HG03159 (cell line): ENCODE measurements around the gene OLFML2A.
A peak's percentile ranks its signal among the peaks of the same experiment; 100 is the strongest.
"Not testable (repeated sequence)": the region's sequence is repeated elsewhere in the genome, so short reads cannot be mapped to it uniquely, and the experiment has no call there.

Experiments used
- ATAC-seq: cut with Tn5 transposase; IDR thresholded peaks from one replicate; pipeline ENCODE4 v1.9.1; 2021; ENCODE audit warnings: mild to moderate bottlenecking, moderate library complexity; ENCODE audit not compliant: unreplicated experiment

The OLFML2A gene

GRCh38 chr9:124760719-124761118 lies 16.2 kb upstream of the OLFML2A start:
- ATAC-seq, result no peak

DNA sequence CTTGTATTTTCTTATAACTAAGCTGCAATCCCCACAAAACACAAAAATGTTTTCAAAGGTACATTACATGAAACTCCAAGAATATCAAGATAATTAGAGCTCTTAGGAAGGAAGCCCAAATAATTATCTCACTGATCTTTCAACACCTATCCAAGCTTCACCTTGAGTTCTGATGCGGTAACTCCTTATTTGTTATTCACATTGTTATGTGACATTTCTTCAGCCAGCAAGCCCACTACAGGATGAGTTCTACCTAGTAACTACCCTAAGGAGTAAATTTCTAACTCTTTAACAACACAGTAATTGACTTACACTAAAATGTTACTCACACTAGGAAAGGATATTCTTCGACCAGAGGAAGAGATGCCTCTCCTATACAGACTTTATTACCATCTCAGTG lies 15.7 kb upstream of the OLFML2A start:
- no peak for ATAC-seq

DNA sequence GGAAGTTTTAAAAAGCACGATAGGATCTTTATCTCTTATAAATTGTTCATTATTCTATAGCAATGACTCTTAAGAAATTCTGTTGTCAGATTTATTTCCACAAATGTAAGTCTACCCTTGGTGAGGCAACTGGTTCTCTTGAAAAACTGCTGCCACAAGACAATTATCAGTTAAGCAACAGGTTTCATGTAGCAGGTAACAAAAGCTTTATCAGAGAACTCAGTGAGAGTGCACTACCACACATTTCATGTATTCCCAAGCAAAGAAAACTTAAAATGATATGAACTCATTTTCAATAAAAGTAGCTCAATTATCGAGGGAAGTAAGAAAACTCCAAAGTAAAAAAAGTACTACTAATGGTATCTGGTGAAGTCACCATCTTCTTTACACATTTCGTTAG lies 15.2 kb upstream of the OLFML2A start:
- no peak for ATAC-seq

GRCh38 chr9:124762633-124763032 lies 14.3 kb upstream of the OLFML2A start:
- no peak for ATAC-seq

DNA sequence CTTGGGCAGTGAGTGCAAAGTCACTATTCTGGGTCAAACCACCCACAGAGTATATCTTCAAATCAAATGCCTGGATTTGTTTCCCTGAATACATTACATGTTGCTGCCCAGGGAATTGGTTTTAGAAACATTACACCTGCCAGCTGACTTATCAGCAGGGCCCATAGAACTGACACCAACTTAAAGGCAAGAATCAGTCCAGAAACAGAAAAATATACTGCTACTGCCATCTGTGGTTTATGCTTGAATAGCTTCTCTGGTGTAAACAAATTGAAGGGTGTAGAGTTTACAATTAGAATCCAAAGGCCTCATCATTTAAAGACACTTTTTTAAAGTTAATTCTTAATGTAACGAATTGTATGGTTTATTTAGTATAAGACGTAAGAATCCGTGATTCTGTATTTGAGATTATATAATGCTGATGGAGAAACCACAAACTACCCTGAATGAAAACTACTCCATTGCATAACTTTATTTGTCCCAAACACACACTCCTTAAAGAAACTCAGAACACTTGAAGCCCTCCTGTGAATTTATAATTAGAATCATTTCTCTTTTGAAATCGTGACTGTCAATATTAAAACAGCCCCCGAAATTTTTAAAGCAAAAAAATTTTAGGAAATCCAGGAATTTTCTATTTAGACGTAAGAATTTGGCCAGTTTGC lies 12.0 kb upstream of the OLFML2A start:
- no peak for ATAC-seq

DNA sequence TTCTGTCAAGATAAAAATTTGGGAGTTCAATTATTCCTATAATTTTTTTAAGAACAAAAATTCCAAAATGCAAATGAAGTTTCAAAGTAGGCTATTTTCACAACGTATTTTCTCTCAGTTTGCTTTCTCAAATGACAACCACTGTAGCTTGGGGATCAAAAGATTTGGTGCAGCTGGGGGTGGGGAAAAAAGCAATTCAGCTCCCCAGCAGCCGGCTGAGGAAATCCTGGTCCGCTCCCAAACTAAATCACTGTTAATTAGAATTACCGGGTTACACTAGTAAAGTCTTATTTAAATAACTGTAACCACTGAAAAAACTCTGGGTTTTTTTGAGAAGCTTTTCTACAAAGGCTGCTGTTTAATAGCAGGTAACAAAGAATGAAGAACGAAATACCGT lies 11.5 kb upstream of the OLFML2A start:
- no peak for ATAC-seq

GRCh38 chr9:124766326-124766725 lies 10.6 kb upstream of the OLFML2A start:
- no peak for ATAC-seq

DNA sequence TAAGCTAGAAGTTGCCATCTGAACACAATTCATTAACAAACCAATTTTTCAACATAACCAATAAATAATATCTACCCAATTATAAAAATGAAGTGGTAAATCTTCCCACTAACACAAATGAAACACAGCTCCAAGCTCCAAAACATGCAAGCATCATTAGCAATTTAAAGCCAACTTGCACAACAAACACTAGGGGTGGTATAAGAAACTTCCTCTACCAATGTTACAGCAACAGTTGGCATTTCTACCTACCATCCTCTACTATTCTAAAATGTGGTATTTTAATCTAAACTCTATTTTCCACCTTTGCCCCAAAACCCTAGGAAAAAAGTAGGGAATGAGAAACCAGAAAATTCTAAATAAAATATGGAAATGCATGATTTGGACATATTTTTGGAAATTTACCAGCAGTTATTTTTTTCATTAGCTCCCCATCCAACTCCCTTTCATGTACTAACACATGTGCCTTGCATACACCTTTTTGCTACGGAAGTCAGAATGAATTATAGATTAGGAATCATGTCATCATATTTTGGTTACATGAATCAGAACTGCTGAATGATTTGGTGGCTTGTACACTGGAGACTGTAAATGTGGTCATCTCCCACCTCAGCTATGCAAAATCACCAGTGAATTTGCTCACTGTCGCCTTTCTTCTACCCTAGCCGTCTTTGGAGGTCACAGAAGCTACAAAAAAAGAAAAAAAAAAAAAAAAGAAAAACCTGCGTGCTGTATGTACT lies 9.9 kb upstream of the OLFML2A start:
- ATAC-seq, result no peak

GRCh38 chr9:124767821-124768220 lies 9.1 kb upstream of the OLFML2A start:
- no peak for ATAC-seq

- ATAC-seq, result no peak
Observed at GRCh38 chr9:124768334-124768733, 8.6 kb upstream of the OLFML2A start.

DNA sequence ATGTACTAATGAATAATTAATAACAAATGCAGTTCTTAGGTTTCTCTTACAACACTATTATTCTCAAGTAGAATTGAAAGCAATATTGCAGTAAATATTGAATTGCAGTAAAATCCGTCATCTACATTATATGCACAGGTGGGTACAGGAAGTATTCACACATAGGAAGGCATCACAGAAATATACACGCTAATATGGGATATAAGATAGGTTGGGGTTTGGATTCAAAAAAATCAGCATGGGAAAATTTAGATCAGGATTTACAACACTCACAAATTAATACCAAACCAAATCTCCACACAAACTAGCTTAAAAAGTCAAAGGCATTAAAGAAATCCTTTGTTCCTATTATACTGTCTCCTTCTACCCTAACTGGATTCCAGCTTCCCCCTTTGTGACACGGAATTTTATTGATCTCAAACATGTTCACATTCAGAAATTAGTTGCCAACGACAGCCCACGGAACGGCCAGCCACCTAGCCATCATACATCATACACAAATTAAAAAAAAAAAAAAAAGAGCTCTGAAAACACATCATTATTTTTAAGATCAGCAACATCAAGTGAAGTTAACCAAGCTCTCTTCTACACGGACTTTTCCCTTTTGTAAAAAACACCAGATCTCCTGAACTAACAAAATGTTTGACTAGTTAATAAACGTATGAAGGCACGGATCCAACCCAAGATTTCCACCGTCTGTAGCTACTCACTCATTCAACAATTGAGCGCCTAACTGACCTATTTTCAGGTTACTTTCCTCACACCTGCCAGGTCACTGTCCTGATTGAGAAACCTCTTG lies 8.0 kb upstream of the OLFML2A start:
- no peak for ATAC-seq

DNA sequence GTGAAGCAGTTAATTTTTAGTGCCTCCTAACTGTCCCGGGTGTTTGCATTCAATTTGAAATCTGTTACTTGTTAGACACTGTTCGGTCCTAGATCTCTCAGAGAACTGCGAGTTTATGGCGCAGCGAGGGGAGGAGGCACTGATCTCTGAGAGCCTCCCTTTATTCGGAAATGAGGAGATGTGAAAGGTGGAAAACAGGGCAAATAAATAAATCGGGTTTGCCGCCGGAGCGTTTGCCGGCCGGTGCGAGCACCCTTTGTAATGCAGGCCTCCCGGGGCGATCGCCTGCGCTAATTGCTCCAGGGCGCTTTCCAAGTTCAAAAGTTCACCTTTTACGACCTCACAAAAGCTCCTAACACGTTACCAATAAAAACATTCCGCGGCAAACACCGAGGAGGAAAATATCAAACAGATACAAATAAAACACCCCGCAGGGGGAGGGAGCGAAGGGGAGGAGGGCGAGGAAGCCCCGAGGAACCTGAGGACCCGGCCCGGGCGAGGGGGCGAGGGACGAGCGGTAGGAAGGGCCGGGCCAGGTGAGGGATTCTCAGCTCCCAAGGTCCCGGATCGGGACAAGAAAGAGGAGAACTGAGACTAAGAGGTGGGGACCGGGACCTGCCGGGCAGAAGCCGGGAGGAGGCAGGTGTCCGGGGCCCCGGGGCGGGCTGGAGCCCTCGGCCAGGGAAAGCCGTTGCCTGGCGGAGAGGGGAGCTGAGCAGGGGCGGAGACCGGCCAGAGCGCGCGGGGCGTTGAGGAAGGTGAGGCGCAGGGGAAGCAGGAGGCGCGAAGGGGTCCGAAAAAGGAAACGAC lies 7.2 kb upstream of the OLFML2A start:
- no peak for ATAC-seq

DNA sequence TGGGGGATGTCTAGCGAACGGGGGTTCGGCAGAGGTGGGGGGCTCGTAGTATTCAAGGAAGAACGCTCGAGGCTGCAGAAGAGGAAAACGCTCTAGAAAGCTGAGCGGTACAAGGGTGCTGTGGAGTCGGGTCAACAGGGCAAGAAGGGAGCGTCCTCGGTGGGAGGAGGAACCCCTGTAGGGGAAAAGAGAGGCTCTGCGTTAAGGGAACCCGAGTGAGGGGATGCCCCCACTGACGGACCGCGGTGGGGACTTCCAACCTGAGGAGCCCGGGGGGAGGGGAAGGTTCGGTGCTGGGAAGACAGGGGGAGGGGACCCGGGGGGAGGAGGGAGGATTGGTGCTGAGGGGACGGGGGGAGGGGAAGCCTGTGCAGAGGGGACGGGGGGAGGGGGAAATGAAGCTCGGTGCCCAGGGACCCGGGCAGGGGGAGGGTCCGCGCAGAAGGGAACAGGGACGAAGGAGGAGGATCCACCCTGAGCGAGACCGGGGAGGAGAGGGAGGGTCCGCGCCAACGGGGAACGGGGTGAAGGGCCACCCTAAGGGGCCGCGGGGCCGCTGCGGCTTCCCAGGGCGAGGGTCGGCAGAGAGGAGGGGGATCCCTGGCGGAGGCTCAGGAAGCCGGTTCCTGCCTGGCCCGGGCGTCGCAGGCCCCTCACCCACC lies 6.4 kb upstream of the OLFML2A start:
- ATAC-seq, result no peak

DNA sequence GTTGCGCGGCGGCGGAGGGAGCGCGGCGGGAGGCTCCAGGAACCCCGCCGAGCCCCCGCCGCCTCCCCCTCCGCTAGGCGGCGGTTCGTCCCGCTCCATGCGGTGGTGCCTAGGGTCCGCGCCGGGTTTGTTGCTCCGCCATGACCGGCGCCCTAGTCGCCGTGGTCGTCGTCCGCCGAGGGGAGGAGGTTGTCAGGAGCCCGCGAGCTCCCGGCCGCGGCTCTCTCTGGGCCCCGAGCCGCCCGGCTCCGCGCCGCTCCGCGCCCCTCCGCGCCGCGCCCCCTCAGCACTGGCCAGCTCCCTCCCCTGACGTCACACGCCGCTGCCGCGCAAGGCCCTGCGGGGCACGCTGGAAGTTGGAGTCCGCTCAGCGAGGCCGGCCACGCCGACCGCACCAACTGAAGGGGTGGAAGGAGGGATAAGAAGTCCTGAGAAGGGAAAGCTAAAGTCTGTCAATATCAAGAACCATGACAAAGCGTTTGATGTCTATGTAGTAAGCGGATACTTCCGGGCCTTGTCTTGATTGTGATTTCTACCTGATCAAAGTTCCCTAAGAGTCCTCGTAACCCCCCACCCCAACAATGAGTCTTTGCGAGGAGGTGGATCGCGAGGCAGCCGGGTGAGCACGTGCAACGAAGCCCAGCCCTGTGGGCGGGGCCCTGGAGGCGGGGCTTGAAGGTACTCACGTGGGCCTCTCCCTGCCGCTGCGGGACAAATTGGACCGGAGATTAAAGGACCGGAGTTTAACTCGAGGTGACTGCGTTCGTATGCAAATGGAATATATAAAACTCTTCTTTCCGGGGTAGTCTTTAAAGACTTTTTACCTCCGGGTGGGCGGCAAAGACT lies 5.7 kb upstream of the OLFML2A start, which contains the start of gene NR6A1:
TSS of gene NR6A1 (minus strand) at position 291 of the 846 bp plus-strand sequence.
- peak; percentile 85 for ATAC-seq

DNA sequence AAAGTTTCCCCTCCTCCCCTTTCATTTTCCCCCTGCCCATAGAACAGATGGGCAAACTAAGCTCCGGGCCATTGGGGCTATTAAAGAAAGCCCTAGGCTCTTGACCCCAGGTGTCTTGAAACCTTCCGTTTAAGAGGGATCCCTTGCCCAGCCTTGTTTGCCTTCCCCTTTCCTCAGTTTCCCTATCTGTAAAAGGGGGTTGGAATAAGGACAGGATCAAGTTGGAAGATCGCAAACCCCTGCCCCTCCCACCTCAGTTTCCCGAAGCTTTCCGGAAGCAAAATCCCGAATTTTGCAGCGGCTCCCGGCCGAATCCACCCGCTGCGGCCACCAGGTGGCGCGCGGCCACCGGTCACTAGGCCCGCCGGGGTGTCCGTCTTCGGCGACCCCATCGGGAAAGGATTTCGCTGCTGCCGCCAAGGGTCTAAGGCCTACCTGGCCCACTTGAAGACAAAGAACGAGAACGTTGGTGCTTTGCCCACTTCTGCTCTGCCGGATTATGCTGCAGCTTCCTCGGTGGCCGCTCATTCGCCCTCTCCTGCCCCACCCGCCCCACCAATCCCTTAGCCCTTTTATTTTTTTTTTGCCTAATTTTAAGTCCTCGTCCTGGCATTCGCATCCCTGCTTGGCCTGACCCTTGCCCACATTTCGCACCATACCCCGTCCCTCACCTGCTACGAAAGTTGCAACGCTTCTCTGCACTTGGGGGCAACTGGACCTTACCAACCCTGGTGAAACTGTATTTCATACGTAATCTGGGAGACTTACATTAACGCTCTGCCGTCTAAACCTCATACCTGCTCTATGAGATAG lies 4.9 kb upstream of the OLFML2A start:
- no peak for ATAC-seq

DNA sequence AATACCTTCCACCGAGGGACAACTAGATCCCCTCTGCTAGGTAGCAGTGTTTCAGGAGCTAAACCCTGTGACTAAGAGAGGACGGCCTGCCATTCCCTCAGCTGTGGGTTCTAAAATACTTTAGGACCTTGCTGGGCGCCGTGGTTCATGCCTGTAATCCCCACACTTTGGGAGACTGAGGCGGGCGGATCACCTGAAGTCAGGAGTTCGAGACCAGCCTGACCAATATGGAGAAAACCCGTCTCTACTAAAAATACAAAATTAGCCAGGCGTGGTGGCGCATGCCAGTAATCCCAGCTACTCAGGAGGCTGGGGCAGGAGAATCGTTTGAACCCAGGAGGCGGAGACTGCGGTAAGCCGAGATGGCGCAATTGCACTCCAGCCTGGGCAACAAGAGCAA lies 4.1 kb upstream of the OLFML2A start:
- not testable (repeated sequence) for ATAC-seq

- no peak for ATAC-seq
Observed at GRCh38 chr9:124773473-124774128, 3.3 kb upstream of the OLFML2A start.
